NCI-H2227 treated with DMSO at 0.1 percent for 48 hours (cell line): ENCODE data around the gene ILKAP.

Source experiments
- DNase-seq: peaks from one replicate; lab custom pipeline; 2025; lab: John Stamatoyannopoulos, UW

ILKAP gene

DNA sequence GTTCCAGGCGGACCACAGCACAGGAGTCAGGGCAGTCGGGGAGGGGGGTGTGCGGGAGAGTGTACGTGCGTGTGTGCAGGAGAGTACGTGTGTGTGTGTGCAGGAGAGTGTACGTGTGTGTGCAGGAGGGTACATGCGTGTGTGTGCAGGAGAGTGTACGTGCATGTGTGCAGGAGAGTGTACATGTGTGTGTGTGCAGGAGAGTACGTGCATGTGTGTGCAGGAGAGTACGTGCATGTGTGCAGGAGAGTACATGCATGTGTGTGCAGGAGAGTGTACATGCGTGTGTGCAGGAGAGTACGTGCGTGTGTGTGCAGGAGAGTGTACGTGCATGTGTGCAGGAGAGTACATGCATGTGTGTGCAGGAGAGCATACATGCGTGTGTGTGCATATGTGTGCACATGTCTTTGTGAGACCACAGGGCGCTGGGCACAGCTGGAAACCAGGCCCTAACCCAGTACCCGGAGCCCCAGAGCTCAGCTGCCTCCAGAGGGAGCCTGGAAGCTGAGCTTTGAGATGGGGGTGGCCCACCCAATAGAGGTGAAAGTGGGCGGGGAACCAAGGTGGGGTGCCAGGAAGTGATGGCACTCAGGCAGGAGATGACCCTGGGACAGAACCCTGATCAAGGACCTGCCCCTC lies 78.9 kb downstream of the ILKAP start:
- DNase-seq: no peak

DNA sequence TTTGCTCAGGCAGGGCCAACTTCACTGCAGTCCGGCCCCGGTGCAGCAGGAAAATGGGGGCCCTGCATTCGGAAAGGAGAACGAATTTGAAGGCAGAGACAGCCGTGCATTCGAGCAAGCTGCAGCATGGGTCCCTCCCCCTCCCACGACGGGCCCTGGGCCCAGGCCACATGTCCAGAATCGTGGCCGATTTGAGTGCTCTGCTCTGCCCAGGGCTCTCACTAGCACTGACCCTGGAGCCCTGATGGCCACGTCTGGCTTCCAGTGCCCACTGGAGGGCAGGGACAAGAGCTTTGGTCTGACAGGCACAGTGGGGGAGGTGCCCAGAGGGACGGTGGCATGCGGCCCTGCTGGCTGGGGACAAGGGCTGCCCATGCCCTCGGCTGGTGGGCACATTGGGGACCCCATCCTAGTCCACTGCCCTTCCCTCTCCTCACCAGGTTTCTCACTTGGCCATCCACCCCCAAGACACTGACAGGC lies 79.5 kb downstream of the ILKAP start:
- DNase-seq: no peak

DNA sequence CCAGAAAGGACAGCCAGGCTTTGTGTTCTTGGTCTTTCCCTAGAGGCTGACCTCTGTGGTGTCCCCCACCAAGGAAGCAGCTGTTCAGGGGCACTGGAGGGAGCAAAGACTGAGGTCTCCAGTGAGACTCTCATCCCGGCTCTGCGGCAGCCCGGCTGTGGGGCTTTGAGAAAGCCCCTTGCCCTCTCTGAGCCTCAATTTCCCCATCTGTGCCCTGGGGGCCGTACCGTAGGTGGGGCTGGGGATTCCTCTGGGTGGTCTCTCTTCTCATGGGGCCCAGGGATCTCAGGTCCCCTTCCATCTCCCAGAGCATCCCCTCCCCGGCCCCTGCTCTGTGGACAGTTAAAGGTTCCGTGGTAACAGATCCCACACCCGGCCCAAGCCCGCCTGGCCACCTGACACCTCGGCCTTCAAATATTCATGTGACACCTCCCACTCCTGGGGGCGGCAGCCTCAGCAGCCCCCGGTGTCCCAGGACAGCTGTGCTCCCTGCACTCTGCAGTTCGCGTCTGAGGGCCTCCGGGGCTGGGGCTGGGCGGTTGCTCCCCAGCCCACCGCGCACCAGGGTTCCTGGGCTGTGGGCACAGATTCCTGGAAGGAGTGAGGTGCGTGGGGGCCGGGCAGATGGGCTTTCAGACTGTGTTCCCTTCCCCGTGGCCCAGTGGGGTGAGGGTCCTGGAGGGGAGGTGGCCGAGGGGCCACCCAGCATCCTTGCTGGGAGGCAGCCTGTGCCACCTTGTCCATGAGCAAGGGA lies 80.1 kb downstream of the ILKAP start:
- DNase-seq: no peak

DNA sequence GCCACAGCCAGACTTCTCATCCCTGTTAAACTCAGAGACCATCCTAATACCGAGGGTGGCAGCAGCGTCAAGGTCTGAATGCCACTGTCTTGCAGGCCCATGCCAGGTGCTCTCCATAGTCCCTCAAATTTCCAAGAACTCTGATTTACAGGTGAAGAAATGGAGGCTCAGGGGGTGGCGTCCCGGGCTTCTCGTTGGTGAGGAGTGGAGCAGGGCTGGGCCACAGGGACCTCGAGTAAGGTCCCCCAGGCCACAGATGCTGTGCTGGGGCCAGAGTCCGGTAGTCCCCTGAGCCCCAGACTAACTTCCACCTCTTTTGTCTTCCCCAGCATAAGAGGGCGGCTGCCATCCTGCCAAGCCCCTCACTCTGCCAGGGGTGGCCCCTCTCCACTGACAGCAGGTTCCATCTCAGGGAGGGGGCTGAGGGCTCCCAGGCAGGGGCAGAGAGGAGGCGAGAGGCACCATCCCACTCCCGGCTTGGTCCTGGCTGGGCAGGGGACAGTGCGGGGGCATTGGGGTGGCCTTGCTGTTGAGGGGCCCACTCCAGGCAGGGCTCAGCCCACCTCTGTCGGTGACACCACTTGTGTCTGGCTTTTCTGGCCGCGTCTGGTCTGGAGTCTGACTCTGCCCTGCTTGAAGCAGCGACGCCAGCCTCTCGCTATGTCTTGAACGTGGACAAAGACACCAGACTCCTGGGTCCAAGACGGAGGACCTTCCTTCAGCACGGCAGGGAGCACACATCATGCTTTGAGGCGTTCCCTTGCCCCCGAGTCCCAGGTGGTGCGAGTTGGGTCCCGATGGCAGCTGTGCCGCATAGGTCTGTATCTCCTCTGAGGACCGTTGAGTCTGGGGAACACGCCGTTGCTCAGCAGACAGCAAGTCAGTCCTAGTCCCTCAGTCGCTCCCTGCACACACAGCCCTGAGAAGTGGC lies 80.9 kb downstream of the ILKAP start:
- DNase-seq: no peak

DNA sequence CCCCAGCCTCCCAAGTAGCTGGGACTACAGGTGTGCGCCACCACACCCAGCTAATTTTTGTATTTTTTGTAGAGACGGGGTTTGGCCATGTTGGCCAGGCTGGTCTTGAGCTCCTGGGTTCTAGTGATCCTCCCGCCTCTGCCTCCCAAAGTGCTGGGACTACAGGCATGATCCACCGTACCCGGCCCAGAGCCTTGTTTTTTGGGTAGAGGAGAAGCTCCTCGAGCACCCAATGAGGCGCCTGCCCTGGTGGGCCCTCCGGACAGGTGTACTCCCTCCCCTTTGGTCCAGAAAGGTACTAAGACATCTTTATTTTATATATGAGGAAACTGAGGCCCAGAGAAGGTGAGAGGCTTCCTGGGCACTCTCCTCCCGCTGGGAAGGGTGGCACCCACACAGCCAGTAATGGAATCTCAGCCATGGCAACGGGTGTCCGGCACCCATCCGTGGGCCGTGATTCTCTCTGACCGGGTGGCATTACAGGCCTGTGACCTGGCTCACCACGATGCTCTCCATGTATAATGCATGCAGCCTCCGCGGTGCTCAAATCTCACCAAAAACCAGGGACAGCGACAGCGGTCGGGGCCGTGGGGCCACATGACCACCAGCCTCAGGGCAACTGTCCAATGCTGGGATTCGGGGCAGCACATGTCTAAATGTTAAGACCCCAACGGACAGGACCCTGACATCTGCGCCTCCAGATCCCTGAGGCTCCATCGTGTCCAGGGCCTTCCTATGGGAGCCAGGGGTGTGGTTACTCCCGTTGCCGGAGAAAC lies 81.8 kb downstream of the ILKAP start:
- DNase-seq: no peak

DNA sequence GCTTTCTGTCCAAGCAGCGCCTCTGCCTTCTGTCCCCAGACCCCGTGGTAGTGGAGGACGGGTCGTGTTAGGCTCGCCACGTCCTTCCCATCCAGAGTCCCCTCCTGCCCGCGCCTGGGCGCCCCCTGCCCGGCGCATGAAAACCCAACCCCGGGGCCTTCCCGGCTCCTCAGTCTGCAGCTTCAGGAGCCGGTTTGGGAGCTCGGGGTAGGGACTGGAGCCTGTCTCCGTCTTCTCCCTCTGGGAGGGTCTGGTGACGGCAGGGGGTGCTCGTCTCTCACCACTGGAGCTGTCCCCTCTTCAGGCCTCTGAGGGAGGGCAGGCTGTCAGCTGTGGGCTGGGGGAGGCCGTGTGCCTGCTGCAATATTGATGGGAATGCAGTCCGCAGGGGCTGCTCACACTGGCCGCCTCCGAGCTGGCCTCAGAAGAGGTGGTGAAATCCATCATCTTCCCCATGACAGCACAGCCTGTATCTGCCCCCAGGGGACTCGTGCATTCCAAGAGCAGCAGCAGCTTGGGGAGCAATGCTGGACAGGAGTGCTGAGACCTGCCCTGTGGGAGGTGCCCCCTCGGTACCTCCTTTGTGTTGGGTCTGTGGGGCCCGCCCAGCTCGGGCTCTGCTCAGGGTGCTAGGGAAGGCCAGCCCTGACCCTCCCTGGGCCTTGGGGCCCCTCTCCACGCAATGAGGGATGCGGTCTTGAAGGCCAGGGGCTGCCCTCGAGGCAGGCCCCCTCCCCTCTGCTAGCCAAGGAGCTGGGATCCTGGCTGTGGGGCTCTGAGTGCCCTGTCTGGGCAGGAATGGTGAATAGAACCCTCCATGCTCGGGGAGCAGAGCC lies 82.8 kb downstream of the ILKAP start:
- no peak for DNase-seq
